HG03045 (cell line): ENCODE measurements around the gene SLC24A3.

Experiments used
- ATAC-seq: cut with Tn5 transposase; IDR thresholded peaks from one replicate; pipeline ENCODE4 v1.9.1; 2021; ENCODE audit warnings: mild to moderate bottlenecking, moderate library complexity; ENCODE audit not compliant: unreplicated experiment

Gene SLC24A3

DNA sequence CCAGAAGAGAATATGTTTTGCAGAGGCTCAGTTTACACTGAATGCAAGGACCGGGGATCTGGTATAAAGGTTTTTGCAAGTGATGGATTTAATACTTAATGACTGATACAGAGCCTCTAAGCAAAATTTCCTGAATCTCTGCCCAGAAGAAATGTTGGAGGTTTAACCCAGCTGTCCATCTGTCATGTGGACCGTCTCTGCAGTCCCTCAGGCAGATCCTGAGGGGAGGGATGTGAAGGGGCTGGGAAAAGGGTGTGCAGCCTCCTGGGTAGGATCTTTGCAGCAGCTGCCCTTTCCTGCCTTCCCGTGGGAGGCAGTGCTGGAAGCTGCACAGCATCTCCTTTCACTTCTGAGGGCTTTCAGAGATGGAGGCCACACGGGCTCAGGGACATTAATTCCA lies 207.0 kb downstream of the SLC24A3 start:
- no peak for ATAC-seq

DNA sequence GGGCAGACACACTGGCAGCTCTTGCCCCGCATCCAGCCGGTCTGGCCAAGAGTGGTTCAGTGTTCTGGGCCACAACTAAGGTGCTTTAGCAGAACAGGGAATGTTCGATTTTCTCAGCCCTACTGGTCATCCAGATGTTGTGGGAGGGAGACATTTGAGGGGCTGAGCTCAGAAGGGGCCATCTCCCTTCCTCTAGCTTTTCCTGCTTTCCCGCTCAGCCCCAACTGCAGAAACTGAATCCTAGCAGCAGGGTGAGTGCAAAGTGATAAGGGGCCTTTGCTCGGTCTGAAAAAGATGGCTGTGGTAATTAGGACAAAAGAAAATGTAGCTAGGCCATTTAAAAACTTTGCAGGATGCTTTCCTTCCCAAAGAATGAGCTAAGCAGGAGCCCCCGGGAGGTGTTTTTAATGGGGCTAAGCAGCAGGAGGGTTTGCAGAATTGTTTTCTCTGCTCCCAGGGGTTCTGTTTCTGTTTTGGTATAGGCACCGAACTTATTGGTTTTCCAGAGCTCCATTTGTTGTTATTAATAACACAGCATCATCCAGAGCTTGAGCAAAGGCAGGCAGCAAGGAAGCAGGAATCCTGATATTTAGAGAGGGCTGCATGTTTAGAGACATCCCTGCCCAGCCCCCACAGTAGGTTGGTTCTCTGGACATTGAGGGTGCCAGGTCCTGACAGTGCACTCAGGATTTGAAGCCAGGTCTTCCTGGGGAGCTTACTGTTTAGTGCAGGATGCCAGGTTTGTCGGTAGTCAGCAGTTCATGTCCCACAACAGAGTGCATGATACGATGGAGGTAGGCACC lies 210.9 kb downstream of the SLC24A3 start:
- no peak for ATAC-seq

DNA sequence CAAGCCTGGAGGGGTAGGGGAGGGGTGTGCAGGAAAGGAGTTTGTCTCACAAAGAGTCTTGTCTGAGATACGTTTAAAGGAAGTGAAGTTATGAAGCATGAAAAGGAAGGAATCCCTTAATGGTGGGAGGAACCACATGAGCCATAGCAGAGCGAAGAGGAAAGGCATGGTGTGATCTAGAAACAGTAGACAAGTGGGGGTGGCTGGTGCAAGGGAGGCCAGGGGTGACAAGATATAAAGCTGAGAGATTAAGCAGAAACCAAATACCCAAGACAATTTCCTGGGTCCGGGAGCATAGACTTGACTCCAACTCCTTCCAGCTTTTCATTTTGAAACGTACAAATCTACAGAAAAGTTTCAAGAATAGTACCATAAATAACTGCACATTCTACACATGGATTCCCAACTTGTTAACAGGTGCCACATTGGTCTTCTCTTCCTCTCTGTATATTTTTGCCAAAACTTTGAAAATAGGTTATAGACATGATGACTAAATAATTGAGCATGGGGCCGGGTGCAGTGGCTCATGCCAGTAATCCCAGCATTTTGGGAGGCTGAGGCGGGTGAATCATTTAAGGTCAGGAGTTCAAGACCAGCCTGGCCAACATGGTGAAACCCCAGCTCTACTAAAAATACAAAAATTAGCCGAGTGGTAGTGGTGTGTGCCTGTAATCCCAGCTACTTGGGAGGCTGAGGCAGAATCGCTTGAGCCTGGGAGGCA lies 211.6 kb downstream of the SLC24A3 start:
- no peak for ATAC-seq

DNA sequence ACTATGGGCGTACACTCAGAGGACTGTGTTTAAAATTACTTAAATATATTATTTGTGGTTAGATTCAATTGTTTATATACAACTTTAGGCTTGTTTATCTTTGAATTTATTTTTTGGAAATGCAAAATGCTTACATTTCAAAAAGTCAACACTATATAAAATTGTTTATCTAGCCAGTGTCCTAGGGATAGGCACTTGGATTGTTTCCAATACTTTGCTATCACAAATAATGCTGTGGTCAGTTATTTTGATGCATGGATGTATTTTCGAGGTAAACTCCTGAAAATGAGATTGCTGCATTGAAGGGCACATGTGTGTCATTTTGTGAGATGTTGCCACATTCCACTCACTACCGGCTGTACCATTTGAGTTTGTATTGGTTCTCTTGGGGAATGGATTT lies 213.9 kb downstream of the SLC24A3 start:
- ATAC-seq: no peak

DNA sequence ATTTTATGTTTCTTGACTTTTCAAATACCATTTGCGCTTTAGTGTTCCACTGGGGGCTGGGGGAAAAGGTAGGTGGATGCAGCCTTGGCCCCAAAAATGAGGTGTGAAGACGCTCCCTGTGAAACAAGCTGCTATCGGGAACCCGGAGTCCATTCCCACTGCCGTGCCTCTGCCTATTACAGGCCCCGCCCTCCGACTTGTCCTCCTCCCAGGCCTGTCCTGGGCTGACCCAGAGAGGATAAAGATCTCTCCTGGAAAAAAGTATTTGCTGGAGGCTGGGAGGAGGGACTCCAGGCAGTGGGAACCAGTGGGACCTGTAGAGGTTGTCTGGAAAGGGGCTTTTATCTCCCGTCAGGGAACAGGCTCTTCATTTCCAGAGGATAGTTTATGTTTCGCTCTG lies 215.0 kb downstream of the SLC24A3 start:
- no peak for ATAC-seq

DNA sequence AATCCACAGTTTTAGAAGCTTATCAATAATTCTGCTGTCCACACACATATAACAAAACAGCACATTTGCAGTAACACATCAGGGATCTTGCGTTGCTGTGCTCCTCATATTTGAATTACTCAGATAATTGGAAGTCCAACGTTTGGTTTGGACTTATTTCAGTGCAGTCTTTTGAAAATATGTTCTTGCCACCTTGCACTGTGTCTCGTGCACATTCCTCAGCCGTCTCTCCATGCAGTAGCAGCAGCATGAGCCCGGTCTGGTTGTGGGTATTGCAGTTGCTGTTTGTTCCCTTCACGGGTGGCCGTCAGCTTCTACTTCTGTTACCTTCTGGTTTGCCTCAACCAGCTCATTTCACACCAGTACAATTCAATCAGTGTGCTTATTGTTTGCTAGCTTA lies 215.5 kb downstream of the SLC24A3 start:
- ATAC-seq: no peak

DNA sequence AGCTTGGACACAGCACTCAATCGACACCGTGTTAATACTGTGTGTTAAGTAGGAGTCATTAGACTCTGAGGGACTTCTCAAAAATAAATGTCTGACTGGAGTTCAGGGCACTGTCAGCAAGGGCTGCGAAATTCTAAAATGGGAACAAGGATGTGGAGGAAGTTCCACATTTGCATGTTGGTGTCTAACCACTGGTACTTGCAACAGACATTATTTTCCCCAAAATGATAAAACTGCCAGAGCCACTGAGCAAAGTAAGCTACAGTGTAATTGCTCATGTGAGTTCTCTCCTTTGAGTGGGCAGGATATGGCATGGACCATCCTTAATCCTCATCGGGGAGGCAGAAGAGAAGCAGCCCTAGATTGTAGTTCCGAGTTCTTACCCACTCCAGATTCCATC lies 215.9 kb downstream of the SLC24A3 start:
- no peak for ATAC-seq

DNA sequence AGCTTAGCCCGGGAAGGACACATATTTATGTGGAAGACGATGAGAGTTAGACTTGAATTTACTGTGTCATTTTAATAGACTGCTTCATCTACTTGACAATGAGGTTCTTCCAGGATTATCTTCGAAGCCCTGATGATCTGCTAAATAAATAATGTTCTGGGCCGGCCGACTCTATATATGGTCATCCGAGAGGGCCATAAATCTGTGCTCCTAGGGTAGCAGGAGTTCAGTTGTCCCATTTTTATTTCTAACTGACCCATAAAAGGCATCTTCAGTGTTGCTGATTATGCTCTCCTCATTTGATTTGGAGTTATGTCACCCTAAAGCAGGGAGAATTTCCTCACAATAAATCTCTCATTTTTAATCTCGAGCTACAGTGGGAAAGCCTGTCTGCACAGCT lies 217.1 kb downstream of the SLC24A3 start:
- ATAC-seq: no peak

DNA sequence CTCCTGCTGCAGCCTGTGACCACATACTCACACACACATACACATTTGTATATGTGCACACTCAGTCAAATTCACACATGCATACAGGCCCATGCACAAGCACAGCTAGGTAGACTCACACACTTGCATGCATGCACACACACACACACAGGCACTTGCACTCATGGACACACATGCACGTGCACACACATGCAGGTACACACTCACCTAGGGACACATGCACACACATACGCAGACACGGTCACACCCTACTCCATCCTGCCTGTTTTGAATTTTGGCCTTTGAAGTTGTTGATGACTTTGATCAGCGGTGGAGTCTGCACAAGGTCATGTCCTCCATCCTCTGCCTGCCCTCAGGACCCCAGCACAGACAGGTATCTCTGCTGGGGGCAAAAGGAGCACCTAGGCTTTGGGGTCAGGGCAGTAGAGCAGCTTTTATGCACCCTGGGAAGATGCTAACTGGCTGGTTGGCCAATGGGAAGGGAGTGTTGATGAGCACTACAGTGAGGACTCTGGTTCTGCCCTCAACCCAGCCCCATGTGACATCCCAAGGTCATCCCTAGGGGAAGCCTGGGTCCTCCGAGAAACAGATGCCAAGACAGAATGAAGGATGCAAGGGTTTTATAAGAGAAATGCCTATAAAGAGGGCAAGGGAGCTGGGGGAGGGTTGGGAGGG lies 218.3 kb downstream of the SLC24A3 start:
- no peak for ATAC-seq

DNA sequence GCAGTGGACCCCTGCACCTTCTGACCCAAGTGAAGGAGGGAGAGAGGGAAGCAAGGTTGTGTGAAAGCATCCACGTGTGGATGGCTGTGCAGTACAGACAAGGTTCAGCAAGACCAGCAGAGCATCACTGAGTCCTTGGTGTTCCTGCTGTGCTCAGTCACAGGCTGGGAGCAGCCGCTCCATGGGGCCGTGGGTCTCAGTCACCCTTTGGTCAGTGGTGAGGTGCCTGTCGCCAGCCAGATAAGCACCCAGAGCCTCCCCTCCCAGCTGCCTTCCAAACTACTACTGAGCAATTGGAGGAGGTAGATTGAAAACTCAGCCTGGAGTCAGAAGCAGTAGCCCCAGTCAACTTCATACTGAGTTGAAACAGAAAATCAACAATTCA lies 218.9 kb downstream of the SLC24A3 start:
- ATAC-seq: no peak

DNA sequence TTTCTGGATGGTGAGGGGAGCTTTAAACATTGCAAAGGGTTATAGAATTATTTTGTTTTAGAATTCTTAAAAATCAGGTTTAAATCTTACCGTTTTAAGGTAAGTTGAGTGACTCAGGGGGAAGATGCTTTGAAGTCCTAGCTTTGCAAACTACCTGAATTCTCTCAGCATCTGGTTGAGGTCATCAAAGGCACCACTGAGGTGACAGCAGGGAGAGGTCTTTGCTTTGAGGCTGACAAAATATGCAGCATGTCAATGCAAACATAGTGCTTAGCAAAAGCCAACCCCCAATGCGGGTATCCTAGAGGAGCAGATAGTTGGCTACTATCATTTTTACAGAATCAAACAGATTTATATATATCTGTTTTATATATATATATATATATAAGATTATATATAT lies 219.5 kb downstream of the SLC24A3 start:
- ATAC-seq: no peak

DNA sequence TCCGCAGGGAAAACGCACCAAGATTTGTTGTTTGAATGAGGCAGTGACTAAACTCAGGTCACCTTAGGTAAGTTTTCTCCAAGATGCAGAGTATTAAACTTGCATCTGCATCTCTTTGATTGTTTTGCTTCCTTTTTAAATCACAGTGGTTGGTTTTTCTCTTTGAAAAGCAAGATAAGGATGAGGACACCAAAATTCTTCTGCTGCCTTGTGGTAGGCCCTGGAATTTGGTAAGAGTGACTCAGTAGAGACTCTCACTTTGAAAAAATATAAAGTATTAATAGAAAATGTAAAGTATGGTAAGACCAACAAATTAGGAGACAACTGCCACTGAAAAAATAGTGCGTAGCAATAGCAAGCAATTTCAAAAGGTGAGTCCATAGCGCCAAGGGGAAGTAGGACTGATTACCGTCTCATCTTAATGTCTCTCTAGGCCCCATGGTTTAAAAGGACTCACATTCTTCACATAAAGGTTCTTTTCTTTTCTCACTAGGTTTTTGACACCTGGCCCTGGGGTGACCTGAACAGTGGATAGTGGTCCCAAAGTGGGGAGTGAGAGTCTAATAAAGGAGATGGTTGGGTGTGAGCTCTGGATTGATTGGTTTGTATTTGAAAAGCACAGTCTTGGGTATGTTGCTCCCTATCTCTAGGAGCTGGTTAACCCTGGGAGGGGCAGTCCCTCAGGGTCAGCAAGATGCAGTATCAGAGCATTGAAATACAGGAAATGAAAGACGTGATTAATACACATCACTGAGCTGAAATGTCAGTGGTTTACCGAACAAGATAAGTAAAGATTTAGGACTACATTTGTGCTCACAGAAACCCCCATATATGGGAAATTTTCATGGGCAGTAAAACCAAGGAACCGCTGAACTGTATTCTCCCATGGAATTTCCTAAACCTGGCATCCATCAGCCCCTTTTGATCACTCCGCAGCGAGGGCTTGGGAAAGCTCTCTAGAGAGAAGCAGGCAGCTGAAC lies 221.2 kb downstream of the SLC24A3 start:
- ATAC-seq: no peak

DNA sequence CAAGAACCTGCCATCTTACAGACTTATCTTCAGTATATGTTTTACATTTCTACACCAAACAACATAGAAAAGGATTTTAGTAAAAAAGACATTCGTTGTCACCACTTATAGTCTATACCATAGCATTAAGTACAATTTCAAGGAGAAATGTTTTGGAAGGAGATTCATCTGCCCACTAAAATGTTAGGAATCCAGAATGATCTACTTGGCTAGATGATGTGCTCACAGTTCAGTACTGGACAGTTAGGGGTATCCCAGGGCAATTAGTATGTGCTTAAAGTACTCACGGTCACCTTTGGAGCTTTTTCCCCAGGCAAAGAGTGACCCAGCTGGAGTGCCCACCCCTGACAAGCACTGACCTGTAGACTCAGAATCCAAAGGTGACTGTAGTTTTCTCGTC lies 222.9 kb downstream of the SLC24A3 start:
- ATAC-seq: no peak

DNA sequence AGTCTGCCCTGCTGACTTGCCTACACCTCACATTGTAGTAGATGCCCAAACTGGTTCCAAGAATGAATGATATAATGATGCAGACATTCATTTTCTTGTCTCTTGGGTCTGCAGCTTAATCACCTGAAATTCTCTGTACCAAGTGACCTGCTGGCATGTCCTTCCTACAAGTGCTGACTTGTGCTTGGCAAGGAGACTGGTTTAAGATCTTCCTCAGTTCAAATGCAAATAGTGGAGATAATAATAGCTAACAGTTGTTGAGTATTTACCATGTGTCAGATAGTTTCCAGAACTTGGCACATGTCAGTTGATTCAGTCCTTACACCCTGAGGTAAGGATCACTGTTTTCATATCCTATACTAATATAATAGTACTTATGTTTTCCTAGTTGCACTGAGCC lies 223.4 kb downstream of the SLC24A3 start:
- no peak for ATAC-seq

DNA sequence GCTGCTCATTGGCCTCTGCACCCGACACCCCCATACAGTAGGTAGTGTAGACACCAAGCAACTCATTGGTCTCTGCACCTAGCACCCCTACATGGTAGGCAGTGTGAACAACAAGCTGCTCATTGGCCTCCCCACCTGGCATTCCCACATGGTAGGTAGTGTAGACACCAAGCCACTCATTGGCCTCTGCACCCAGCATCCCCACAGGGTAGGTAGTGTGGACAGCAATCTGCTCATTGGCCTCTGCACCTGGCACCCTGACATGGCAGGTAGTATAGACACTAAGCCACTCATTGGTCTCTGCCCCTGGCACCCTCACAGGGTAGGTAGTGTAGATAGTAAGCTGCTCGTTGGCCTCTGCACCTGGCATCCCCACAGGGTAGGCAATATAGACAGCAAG lies 226.0 kb downstream of the SLC24A3 start:
- no peak for ATAC-seq

DNA sequence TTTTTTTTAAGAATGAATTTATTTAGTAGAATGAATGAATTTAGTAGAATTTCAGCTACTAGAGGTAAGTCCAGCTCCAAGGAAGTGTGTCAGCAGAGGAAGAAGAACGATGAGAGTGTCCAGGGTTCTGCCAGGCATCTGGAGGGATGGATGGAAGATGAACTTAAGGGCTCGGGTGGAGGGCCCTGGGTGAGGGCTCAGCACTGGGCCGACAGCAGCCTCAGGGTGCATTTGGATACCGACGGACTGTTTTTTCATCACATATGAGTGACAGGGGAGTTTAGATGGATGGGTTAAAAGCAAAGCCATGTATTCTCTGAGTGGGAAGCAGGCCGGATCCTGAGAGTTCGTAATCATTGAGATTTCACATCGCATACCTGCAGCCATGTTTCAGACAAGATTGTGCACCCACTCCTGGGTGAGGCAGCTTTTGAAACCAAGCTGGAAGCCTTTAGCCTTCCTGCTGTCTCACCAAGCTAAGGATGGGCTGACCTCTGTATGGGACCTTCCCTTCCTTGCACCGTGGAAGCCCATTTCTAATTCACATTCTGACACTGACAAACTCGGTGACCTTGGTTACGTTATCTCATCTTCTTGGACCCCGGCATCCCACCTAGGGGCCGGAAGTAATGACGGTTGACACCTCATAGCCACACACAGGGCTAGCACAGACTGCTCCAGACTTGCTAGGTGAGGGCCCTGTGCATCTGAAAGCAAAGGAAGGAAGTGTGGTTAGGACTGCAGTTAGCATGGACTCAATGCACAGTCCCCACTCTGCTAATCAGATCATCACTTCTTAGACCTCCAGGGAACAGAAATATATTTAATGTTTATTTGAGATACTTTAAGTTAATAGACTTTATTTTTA lies 228.5 kb downstream of the SLC24A3 start:
- no peak for ATAC-seq

DNA sequence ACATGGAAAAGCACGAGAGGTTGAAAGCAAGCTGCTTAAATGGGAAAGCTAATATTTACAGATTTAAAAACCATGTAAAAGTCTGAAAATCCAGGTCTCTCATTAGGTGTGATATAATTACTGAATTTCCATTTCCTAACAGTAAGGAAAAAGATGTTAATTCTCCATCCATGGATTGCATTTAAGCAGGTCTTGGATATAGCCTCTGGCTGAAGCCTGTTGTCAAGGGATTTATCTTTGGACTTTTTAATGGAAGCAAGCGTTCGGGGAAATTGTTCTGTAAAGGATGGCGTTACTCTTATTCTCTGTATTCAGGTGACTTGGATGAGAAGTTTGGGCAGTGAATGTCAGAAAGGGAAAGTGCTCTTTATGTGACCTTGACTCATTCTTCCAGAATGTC lies 233.8 kb downstream of the SLC24A3 start:
- ATAC-seq: no peak

DNA sequence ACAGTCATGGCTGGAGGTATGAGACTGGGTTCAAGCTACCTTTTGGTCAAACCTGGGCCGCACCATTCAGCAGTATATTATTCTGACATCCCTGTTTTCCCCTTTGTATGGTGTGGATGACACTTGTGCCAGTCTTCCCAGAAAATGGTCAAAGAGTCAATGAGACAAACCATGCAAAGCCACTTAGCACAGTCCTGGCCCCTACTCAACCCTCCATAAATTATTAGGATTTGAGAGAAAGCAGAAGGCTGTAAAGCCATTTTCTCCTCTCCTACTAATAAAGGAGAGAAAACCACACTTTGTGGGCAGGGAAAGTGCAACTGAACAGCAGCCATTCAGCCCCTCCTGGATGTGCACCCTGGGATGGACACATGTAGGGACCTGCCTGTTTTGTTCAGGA lies 236.2 kb downstream of the SLC24A3 start:
- ATAC-seq: no peak

DNA sequence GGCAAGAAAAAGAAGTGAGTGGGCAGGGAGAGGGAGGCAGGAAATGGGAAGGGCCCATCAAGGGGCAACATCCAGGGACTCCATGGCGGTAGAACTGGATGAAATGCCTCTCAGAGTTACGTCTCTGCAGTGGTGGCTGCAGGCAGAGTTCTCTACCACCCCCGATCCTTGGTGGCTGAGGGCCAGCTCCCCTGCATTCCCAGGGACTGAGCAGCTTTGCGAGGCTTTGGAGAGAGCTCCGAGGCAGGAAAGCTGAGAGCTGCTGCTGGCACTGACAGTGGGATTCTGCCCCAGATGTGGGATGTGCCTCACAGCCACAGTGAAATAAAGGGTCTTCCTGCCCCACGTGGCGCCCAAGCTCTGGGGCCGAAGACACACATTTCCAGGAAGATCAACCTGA lies 236.6 kb downstream of the SLC24A3 start:
- ATAC-seq: no peak
